Skeletal muscle tissue (tissue), 4 donors: Measurements from ENCODE around the gene NOL3. TPM values are rescaled to one million over a fixed set of nuclear protein-coding genes. Genes with fewer than 3 reads are reported as not detected.
"Not testable (repeated sequence)": the region's sequence is repeated elsewhere in the genome, so short reads cannot be mapped to it uniquely, and the experiment has no call there.

ENCODE experiments used
- H3K27ac ChIP-seq: one replicate; pipeline ENCODE4 v1.7.0; 2013; ENCODE audit warnings: mild to moderate bottlenecking, low read depth, low read length, inconsistent platforms
- H3K27me3 ChIP-seq, 3 donors: one replicate each; pipeline ENCODE4 v1.7.0; 2013; ENCODE audit warnings: low read length in 3 of 3; ENCODE audit not compliant: control insufficient read depth in 3 of 3, insufficient read depth in 3 of 3
- H3K36me3 ChIP-seq, 3 donors: one replicate each; pipeline ENCODE4 v1.7.0; 2013; ENCODE audit warnings: low read length in 3 of 3; ENCODE audit not compliant: control insufficient read depth in 3 of 3, insufficient read depth in 3 of 3
- H3K4me1 ChIP-seq, 3 donors: one replicate each; pipeline ENCODE4 v1.7.0; 2013; ENCODE audit warnings: low read length in 3 of 3, mild to moderate bottlenecking in 3 of 3; ENCODE audit not compliant: control insufficient read depth in 3 of 3, insufficient read depth in 3 of 3
- H3K4me3 ChIP-seq, 3 donors: one replicate each; pipeline ENCODE4 v1.7.0; 2013; ENCODE audit warnings: low read length in 3 of 3
- H3K9ac ChIP-seq, 3 donors: one replicate each; pipeline ENCODE4 v1.7.0; 2013; ENCODE audit warnings: low read length in 3 of 3, mild to moderate bottlenecking in 3 of 3, moderate library complexity in 2 of 3, low read depth in 1 of 3
- H3K9me3 ChIP-seq, 3 donors: one replicate each; pipeline ENCODE4 v1.7.0; 2013; ENCODE audit warnings: low read length in 3 of 3; ENCODE audit not compliant: control insufficient read depth in 3 of 3
- total RNA-seq: library from RNA; depleted of rRNA; stranded (reverse); fragments of >200 nt; gene quantifications from one replicate; pipeline ENCODE4 v1.2.3, GENCODE V29; 2014
- donor health status: Osteomylitis.

Gene NOL3
- 11.0 TPM for total RNA-seq

GRCh38 chr16:67170168-67170948, at the start of gene NOL3:
TSS of gene NOL3 (plus strand) at chr16:67170538.
- Histone ChIP-seq H3K4me3 (peak within 1 kb of the TSS; percentile 71 to 84 (median 77)), H3K27ac (peak within 1 kb of the TSS; percentile 93), H3K36me3 (peaks cover 14 to 24% (median 20%) of the 10 kb centered on the region in 3 donors), H3K27me3 (no peaks in the 10 kb centered on the region), H3K9me3 (no peaks in the 10 kb centered on the region), H3K4me1 (peaks cover 61 to 70% (median 66%) of the 10 kb centered on the region in 3 donors), H3K9ac (peak within 1 kb of the TSS; percentile 91 to 97 (median 95))

- not testable (repeated sequence) for H3K4me3 ChIP-seq, H3K9ac ChIP-seq
- H3K36me3 ChIP-seq, result peaks cover 16 to 32% (median 26%) of the 10 kb centered on the region in 3 donors
Measured at GRCh38 chr16:67122799-67123198, 47.5 kb upstream of the NOL3 start.

GRCh38 chr16:67128417-67128816, 41.9 kb upstream of the NOL3 start:
- Histone ChIP-seq H3K27me3 (no peaks in the 10 kb centered on the region), H3K36me3 (peaks cover 22 to 36% (median 28%) of the 10 kb centered on the region in 3 donors), H3K27ac (peak overlapping the region; percentile 12), H3K4me1 (peaks cover 26 to 28% (median 27%) of the 10 kb centered on the region in 3 donors), H3K9ac (peak overlapping the region in 1 of 3 donors; percentile 57), H3K4me3 (no peak overlapping the region), H3K9me3 (no peaks in the 10 kb centered on the region)

More at GRCh38 chr16:67122799-67123198, 47.5 kb upstream of the NOL3 start:
- H3K9me3 ChIP-seq, H3K27me3 ChIP-seq, H3K27ac ChIP-seq: not testable (repeated sequence)
- H3K4me1 ChIP-seq, result peaks cover 7 to 11% (median 9%) of the 10 kb centered on the region in 3 donors

GRCh38 chr16:67128887-67129286, 41.5 kb upstream of the NOL3 start:
- Histone ChIP-seq H3K4me3 (no peak overlapping the region), H3K27ac (peak overlapping the region; percentile 12), H3K4me1 (peaks cover 26 to 28% (median 27%) of the 10 kb centered on the region in 3 donors), H3K9ac (peak overlapping the region in 2 of 3 donors; percentile 38 to 57), H3K27me3 (no peaks in the 10 kb centered on the region), H3K36me3 (peaks cover 22 to 37% (median 29%) of the 10 kb centered on the region in 3 donors), H3K9me3 (no peaks in the 10 kb centered on the region)

GRCh38 chr16:67129422-67129821, 40.9 kb upstream of the NOL3 start:
- Histone ChIP-seq H3K9me3 (no peaks in the 10 kb centered on the region), H3K4me1 (peaks cover 26 to 28% (median 27%) of the 10 kb centered on the region in 3 donors), H3K36me3 (peaks cover 27 to 43% (median 34%) of the 10 kb centered on the region in 3 donors), H3K27me3 (no peaks in the 10 kb centered on the region), H3K9ac (no peak overlapping the region), H3K27ac (no peak overlapping the region), H3K4me3 (no peak overlapping the region)

GRCh38 chr16:67137605-67138004, 32.7 kb upstream of the NOL3 start:
- Histone ChIP-seq H3K27ac (no peak overlapping the region), H3K9ac (no peak overlapping the region), H3K36me3 (peaks cover 62 to 81% (median 65%) of the 10 kb centered on the region in 3 donors), H3K4me3 (no peak overlapping the region), H3K9me3 (no peaks in the 10 kb centered on the region), H3K27me3 (no peaks in the 10 kb centered on the region), H3K4me1 (peaks cover 0 to 7% (median 5%) of the 10 kb centered on the region in 3 donors)

GRCh38 chr16:67141391-67141790, 28.9 kb upstream of the NOL3 start:
- Histone ChIP-seq H3K9ac (no peak overlapping the region), H3K27ac (no peak overlapping the region), H3K4me1 (peaks cover 0 to 7% (median 5%) of the 10 kb centered on the region in 3 donors), H3K4me3 (no peak overlapping the region), H3K36me3 (peaks cover 73 to 88% (median 77%) of the 10 kb centered on the region in 3 donors), H3K9me3 (no peaks in the 10 kb centered on the region), H3K27me3 (no peaks in the 10 kb centered on the region)

GRCh38 chr16:67142342-67142741, 28.0 kb upstream of the NOL3 start:
- Histone ChIP-seq H3K4me1 (peaks cover 0 to 7% (median 5%) of the 10 kb centered on the region in 3 donors), H3K9me3 (no peaks in the 10 kb centered on the region), H3K9ac (no peak overlapping the region), H3K27me3 (peaks cover 0 to under 1% (median 0%) of the 10 kb centered on the region in 3 donors), H3K27ac (no peak overlapping the region), H3K36me3 (peaks cover 80 to 90% (median 84%) of the 10 kb centered on the region in 3 donors), H3K4me3 (no peak overlapping the region)

GRCh38 chr16:67144943-67145342, 25.4 kb upstream of the NOL3 start:
- Histone ChIP-seq H3K27me3 (peaks cover 0 to 21% (median 5%) of the 10 kb centered on the region in 3 donors), H3K9ac (no peak overlapping the region), H3K4me1 (peaks cover 0 to 7% (median 5%) of the 10 kb centered on the region in 3 donors), H3K36me3 (peaks cover 81 to 91% (median 85%) of the 10 kb centered on the region in 3 donors), H3K4me3 (no peak overlapping the region), H3K27ac (no peak overlapping the region), H3K9me3 (no peaks in the 10 kb centered on the region)

GRCh38 chr16:67145746-67146145, 24.6 kb upstream of the NOL3 start:
- H3K9me3 ChIP-seq, result no peaks in the 10 kb centered on the region
- peaks cover 0 to 21% (median 12%) of the 10 kb centered on the region in 3 donors for H3K27me3 ChIP-seq
- no peak overlapping the region for H3K27ac ChIP-seq
- H3K36me3 ChIP-seq, result peaks cover 74 to 83% (median 77%) of the 10 kb centered on the region in 3 donors
- H3K4me3 ChIP-seq, result no peak overlapping the region
- peaks cover 4 to 8% (median 8%) of the 10 kb centered on the region in 3 donors for H3K4me1 ChIP-seq
- no peak overlapping the region for H3K9ac ChIP-seq
